ENCODE measurements around the gene SPEF1. TPM values are rescaled to one million over a fixed set of nuclear protein-coding genes. Genes with fewer than 3 reads are reported as not detected.

SPEF1 gene
- total RNA-seq, 1 experiment from 2014 or later: 0.92 TPM

DNA sequence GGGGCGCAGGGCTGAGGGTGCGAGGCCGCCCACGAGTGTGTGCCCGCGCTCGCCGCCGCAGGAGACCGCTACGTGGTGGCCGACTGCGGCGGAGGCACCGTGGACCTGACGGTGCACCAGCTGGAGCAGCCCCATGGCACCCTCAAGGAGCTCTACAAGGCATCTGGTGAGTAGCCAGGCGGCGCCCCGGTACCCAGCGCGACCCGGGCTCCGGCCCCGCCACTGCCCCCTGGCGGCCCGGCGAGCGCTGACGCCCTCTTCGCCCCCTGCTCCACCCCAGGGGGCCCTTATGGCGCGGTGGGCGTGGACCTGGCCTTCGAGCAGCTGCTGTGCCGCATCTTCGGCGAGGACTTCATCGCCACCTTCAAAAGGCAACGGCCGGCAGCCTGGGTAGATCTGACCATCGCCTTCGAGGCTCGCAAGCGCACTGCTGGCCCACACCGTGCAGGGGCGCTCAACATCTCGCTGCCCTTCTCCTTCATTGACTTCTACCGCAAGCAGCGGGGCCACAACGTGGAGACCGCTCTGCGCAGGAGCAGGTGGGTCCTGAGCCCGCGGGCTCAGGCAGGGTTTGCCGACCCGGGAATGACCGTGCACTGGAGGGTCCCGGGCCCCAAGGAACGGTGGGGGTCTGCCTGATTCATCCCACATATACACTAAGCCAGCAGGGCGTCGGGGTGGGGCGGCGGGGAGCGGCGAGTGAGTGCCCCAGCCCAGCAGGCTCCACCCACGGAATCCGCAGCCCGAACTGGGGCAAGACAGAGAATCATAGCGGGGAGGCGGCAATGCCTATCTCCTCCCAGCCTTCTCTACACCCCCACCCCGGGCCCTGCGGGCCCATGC lies 31.3 kb downstream of the SPEF1 start:
- DNase-seq (ENCODE audit: low spot score): no peak

DNA sequence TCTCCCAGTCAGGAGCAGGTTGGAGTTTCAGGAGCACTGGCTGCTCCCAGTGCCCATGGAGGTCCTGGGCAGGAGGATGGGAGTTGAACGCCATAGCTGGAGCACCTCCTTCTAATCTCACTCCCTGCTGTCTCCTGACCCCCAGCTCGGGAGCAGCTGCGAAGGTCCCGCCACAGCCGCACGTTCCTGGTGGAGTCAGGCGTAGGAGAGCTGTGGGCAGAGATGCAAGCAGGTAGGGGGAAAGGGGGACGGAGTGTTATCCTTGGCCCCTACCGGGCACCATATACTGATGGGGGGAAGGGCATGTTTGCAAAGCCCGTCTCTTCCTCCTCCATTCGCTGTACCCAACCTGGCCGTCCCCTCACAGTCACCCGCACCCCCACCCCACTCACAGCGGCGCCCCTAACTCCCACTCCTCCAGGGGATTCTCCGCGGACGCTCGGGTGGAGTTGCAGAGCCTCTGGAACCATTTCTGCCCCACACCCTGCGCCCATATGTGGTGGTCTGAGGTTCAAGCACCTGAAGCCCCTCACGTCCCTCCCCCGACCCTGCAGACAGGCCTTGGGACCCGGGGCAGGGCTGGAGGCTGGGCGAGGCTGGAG lies 32.1 kb downstream of the SPEF1 start:
- DNase-seq (ENCODE audit: low spot score): no peak

DNA sequence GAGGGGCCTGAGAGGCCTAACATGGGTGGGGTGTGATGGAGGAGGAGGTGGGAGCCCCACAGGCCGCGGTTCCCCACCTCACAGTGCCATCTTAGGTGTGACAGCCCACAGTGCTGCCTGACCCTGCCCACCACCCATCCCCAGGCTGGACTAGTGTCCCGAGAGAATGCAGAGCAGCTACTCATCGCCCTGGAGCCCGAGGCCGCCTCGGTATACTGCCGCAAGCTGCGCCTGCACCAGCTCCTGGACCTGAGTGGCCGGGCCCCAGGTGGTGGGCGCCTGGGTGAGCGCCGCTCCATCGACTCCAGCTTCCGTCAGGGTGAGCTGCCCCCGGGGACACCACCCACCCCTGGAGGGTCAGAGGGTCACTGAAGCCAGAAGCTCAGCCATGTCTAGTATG lies 33.2 kb downstream of the SPEF1 start:
- no peak for DNase-seq (ENCODE audit: low spot score)

DNA sequence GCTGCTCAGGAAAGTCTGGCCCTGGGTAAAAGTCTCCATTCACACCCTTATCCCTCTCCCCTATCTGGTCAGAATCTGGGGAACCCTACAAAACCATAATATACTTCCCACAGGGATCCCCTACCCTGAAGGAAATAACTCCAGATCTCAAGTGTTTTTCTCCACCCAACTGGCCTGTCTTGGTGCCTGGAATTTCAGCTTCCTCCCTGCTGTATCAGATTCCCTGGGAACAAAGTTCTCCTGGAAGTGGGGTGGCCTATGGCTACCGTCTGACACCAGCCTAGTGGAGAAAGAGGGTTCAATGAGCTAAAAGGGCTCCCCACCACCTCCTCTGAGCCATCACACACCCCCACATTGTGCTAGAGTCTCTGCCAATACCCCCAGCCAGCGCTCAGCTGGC lies 33.8 kb downstream of the SPEF1 start:
- DNase-seq (ENCODE audit: low spot score): no peak

DNA sequence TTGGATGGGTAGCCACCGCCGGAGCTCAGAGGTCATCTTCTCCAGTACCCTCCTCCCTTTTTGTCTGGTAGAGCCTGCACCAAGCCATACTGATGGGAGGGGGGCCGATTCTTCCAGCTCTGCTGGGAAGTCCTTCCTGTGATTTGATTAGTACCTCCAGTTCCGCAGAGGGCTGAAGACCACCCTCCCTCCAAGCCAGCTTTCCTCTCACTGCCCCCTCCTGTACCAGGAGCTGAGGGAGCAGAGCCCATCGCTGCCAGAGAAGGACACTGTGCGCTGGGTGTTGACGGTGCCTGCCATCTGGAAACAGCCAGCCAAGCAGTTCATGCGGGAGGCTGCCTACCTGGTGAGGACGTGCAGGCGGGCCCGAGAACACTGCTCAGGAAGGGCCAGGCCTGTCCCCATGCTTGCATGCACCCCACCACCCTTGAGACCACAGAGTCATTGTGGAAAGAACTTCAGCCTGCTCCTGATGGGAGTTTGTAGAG lies 35.5 kb downstream of the SPEF1 start:
- DNase-seq (ENCODE audit: low spot score): no peak

DNA sequence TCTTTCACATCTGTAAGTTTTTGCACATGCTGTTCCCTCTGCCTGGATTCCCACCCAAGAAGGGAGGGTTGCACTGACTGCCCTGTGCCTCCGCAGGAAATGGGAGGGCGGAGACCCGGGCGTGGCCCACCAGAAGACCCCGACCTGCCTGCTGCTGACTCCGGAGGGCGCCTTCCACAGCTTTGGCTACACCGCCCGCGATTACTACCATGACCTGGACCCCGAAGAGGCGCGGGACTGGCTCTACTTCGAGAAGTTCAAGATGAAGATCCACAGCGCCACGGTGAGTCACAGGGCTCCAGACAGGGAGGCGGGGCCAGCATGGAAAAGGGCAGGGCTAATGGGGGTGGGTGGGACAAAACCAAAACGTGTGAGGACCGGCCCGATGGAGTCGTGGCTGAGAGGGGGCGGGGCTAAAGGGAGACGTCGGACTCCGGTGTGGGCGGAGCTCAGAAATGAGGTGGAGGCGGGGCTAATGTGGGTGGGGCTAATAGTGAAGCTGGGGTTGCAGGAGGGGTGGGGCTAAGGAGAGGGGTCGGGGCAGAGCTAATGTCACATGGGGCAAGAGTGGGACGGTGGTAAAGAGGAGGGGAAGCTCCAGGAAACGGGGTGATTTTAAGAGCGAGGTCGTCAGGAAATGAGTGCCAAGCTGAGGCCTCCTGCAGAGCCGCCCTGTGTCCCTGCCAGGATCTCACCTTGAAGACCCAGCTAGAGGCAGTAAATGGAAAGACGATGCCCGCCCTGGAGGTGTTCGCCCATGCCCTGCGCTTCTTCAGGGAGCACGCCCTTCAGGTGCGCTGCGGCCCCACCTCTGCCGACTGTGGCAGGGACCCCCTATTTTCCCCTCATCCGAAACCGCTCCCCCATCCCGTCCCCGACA lies 36.2 kb downstream of the SPEF1 start:
- peak; percentile 76 for DNase-seq (ENCODE audit: low spot score)

DNA sequence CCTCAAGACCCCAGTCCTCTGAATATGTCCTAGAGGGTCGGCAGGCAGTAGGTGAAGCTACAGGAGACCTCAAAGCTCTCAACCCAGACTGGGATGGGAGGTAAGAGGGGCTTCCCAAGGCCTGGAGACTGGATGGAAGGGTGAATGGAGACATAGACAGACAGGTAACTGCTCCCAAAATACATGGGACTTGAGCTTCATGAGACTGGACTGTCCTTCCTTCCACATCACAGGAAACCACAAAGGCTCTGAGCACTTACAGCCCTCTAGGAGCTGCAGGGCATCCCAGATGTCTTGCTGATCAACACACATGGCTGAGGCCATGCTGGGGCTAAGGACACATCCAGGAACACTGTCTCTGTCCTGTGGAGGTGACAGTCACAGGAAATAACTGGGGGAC lies 37.2 kb downstream of the SPEF1 start:
- DNase-seq (ENCODE audit: low spot score): no peak

DNA sequence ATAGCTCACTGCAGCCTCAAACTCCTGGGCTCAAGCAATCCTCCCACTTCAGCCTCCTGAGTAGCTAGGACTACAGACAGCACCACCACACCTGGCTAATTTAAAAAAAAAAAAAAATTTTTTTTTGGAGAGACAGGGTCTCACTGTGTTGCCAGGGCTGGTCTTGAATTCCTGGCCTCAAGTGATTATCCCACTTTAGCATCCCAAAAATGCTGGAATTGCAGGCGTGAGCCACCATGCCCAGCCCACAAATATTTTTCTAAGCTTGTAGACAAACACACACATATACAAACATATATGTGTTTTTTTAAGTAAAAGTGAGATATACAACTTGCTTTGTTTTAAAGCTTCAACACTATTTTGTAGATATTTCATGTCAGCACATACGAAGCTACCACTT lies 38.0 kb downstream of the SPEF1 start:
- DNase-seq (ENCODE audit: low spot score): no peak

DNA sequence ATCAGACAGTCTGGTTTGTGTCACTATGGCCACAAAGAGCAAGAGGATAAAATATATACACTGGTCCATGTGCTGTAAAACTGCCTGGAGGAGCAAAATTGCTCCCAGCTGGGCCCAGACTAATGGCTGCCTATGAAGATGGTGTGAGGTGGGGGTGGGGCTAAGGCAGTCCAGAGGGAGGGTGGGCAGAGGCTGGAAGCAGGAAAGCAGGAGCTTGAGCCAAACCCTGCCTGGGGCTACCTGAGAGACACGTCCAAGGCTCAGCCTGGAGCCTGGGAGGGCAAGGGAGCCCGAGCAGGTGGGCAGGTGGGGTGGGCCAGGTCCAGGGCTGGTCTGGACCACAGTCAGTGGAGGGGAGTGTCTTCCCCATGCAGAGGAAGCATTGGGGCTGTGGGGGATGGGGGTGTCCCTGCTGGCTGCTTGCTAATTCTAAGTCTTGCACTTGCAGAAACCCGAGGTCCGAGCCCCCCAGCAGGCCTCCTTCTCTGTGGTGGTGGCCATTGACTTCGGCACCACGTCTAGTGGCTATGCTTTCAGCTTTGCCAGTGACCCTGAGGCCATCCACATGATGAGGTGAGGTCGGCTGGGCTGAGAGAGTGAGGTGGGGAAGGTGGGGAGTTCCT lies 39.3 kb downstream of the SPEF1 start:
- no peak for DNase-seq (ENCODE audit: low spot score)

DNA sequence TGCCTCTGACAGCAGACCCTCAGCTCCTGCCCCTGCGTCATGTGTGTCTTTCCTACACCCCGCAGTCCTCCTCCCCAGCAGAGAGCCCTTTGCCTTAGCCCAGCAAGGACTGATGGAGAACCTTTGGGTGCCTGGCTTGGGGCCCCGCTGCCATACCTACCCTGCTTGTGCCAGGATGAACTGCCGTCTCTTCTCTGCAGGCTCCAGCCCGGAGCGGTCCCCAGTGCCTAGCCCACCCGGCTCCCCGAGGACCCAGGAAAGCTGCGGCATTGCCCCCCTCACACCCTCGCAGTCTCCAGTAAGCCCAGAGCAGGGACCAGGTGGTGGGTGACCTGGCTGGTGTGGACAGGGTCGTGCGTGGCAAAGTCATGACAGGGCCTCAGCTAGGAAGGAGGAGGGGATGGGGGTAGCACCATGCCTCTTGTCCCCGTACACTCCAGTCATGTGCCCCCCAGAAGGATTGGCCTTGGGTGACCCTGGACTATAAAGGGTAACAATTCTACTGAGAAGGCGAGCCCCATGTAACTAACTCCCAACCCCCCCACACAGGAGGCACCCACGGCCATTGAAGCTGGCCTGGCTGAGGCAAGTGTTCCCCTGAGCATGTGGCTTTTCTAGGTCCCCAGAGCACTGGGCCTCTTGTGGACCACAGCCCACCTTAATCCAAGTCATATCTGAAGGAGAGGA lies 40.5 kb downstream of the SPEF1 start:
- DNase-seq (ENCODE audit: low spot score): no peak

DNA sequence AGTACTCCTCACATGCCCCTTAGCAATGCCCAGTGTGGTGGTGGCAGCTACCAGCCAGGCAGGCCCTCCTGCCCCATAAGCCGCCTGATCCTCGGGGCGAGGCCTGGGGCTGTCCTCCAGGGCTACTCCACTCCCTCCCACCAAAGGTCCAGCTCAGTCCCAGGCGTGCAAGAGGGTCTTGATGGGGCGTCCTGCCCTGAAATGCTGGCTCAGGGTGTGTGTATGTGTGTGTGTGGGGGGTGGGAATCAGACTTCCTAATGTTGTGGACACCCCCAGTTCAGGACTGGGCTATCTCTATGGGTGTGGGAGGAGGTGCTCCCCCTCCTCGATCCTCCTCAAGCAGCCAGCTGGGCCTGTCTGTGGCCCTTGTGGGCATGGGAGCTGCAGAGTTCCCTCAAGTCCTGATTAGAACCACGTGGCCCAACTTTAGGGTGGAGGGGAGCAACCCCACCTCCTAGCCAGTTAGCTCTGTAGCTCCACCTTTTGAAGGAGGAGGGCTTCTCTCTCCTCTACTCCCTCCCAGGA lies 41.3 kb downstream of the SPEF1 start:
- DNase-seq (ENCODE audit: low spot score): no peak

DNA sequence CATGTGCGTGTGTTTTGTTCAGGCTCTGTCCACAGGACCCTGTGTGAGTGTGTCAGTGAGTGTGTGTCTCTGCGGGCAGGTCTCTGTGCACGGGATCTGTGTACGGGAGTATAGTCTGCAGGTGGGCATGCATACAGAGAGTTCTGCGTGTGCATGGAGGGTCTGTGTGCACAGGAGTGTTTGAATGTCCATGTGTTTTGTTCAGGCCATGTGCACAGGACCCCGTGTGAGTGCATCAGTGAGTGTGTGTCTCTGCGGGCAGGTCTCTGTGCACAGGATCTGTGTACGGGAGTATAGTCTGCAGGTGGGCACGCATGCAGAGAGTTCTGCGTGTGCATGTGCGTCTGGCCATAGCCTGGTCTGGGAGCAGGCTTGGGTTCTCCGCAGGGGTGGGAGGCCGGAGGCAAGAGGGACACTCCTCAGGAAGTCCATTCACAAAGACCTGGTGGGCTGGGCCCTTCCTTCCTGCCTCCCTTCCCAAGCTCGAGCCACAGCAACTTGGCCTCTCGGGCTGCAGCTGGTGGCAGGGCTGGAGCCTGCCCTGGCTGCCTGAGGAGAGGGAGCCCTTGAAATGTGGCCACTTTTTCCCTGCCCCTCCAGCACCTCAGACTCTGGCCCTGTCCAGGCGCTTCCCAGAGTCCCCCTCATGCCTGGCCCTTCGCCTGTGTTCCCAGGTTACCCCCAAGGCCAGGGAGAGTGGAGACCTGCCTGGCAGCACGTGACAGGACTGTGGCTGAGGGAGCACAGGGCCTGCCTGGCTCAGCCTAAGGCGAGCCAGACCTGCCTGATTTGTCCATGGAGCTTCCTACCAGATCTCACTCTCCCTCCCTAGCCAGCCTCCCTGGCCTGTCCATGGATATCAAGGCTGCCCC lies 42.0 kb downstream of the SPEF1 start:
- no peak for DNase-seq (ENCODE audit: low spot score)

DNA sequence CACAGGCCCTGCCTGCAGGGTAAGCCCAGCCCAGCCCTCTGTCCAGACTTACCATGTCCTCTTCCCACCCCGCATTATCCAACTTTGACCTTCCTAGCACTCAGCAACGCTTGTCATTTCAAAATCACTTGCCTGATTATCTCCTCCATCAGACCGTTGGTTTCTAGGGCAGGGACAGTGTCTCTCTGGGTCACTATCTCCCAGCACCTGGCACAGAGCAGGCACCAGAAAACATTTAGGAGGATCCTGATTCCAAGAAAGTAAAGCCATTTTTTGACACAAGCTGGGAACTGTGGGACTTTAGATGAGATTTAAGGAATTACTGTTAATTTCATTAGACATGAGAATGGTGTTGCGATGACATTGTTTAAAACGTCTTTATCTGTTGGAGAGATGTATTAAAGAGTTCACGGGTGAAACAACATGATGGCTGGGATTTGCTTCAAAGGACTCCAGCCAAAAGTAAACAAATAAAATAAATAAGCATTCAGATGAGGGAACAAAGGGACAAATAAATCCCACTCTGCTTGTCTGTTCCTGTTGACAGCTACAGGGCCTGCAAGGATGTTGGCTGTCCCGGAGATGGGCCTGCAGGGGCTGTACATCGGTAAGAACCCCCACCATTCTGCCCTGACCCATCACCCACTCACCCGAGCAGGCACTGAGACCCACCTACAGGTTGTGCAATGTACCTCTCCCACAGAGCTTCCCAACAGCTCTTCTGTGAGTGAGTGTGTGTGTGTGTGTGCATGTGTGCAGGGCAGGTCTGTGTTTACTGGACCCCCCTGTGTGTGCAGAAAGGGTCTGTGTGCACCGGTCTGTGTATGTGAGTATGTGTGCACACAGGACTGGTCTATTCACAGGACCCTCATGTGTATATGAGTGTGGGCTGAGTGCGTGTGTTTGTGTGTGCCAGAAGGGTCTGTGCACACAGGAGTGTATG lies 42.9 kb downstream of the SPEF1 start:
- DNase-seq (ENCODE audit: low spot score): no peak

DNA sequence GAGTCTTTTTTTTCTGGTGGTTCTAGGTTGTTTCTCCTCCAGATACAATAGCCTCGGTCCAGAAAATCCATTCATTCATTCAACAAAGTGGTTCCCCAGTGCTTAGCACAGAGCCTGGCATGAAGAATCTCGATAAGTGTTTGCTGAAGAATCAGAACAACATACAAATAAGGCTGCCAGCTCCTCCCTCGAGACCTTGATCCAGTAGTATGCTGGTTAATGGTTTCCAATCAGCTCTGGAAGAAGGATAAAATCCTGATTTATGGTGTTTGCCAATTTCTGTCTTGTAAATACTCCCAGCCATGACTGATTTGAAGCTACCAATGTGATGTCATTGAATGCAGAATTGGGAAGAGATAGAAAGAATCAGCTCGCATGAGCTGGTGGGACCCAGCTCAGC lies 45.5 kb downstream of the SPEF1 start:
- DNase-seq (ENCODE audit: low spot score): no peak

DNA sequence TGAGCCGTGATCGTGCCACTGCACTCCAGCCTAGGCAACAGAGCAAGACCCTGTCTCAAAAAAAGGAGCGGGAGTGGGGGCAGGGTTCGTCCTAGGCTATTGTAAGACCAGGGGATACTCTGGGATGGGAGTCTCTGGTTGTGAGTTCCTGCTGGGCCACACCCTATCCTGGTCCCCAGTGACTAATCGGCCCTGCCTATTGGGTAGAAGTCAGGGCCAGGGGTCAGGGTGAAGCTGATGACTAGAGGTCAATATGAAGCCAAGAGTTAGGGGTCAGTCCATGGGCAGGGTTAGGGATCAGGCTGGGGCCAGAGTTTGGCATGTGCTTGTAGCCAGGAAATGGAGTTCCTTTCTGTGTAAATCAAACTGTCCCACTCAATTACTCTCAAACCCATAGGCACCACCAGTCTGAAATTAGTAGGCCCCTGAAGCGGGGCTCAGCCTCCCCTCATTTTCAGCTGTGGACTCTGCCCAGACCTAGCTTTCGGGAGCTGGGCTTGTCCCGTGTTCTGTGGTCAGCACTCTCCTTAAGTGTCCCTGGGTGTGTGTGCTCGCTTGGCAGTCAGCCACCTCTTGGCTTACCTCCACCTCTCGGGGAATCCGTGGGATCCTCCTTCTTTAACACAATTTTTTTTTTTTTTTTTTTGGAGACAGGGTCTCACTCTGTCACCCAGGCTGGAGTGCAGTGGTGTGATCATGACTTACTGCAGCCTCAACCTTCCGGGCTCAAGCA lies 47.0 kb downstream of the SPEF1 start:
- no peak for DNase-seq (ENCODE audit: low spot score)

DNA sequence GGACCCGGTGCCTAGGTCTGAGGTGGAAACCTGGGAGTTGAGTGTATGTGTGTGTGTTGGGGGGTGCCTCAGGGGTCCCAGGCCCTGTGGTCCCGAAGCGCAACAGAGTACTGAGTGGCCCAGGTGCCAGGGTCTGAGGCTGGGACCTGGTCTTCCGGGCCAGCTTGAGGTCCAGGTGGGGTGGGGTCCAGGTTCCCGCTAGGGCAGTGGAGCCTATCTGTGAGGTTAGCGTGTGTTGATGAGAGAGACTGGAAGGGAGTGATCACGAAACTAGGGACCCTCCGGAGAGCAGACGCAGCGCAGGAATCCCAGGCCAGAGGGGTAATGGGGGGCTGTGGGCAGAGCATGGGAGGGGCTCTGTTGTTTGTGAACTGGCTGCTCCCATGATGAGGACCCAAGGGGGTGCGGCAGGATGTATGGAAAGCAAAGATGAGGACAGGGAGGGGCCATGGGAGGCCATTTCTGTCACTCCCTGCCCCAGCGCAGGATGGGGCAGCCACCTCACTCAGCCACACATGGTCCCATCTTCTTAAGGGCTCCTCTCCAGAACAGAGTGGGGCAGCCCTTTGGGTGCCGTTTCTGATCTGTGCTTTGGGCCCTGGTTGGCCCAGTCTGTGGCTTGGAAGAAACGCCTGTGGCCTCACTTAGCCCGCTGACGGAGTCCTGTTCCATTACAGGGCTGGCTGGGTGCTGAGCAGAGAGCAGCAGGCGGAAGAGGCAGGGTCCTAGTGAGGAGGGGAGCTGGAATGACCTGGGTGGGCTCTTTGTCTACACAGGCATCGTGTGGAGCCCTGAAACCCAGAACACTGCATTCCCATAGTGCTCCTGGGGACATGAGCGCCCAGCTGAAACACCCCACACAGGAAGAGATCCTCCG lies 47.9 kb downstream of the SPEF1 start:
- no peak for DNase-seq (ENCODE audit: low spot score)

All from HT-29 (cell line).